HG03457 (cell line): Measurements from ENCODE around the gene CAPN12.

Experiments
- ATAC-seq: cut with Tn5 transposase; IDR thresholded peaks from one replicate; pipeline ENCODE4 v1.9.1; 2021; ENCODE audit warnings: moderate number of reproducible peaks; ENCODE audit not compliant: unreplicated experiment

The CAPN12 gene

GRCh38 chr19:38698225-38699026 is 45.8 kb downstream of the CAPN12 start:
- no peak for ATAC-seq

- ATAC-seq, result no peak
Measured at GRCh38 chr19:38697641-38698071, 46.6 kb downstream of the CAPN12 start.

GRCh38 chr19:38697197-38697596 is 47.1 kb downstream of the CAPN12 start:
- no peak for ATAC-seq

- no peak for ATAC-seq
Measured at GRCh38 chr19:38696729-38697055, 47.6 kb downstream of the CAPN12 start.

GRCh38 chr19:38695832-38696728 is 48.2 kb downstream of the CAPN12 start:
- ATAC-seq, result no peak

- ATAC-seq, result no peak
Measured at GRCh38 chr19:38695317-38695683, 49.0 kb downstream of the CAPN12 start.

- ATAC-seq, result no peak
Measured at GRCh38 chr19:38693380-38694223, 50.7 kb downstream of the CAPN12 start.

- ATAC-seq, result no peak
Measured at GRCh38 chr19:38692458-38693379, 51.6 kb downstream of the CAPN12 start.

GRCh38 chr19:38691938-38692457 is 52.3 kb downstream of the CAPN12 start:
- no peak for ATAC-seq

GRCh38 chr19:38690832-38691231 is 53.4 kb downstream of the CAPN12 start:
- no peak for ATAC-seq

GRCh38 chr19:38690146-38690545 is 54.1 kb downstream of the CAPN12 start:
- no peak for ATAC-seq

GRCh38 chr19:38687837-38688378 is 56.4 kb downstream of the CAPN12 start:
- no peak for ATAC-seq

GRCh38 chr19:38686530-38686888 is 57.8 kb downstream of the CAPN12 start:
- no peak for ATAC-seq

- ATAC-seq, result no peak
Measured at GRCh38 chr19:38685666-38686529, 58.4 kb downstream of the CAPN12 start.

GRCh38 chr19:38684862-38685665 is 59.2 kb downstream of the CAPN12 start:
- ATAC-seq, result no peak

GRCh38 chr19:38684078-38684861 is 60.0 kb downstream of the CAPN12 start:
- ATAC-seq, result no peak

- ATAC-seq, result no peak
Measured at GRCh38 chr19:38683393-38684077, 60.7 kb downstream of the CAPN12 start.
